HepG2 (cell line): ENCODE results near the gene CTAGE1. TPM values are rescaled to one million over a fixed set of nuclear protein-coding genes. Genes with fewer than 3 reads are reported as not detected.

Experiments used
- ATAC-seq: fragments of 200-7000 bp; cut with Tn5 transposase; 3 replicates; pipeline ENCODE4 v1.9.1; 2020; ENCODE audit warnings: mild to moderate bottlenecking, moderate library complexity
- BruUV-seq: library from RNA; stranded (reverse); fragments of 400-500 nt; replicated peaks from 2 replicates; lab custom pipeline; 2021; lab: Mats Ljungman, UMichigan
- CTCF ChIA-PET: fragments of 300-600 bp; formaldehyde crosslinking; extraction: SDS; loops from one replicate; lab custom pipeline; 2021; ENCODE audit warnings: low total read pairs, inconsistent platforms, low intra/inter-chr PET ratio; lab: Yijun Ruan, JAX
- POLR2A ChIA-PET: fragments of 350-600 bp; sonication (Branson Sonifier 250); formaldehyde crosslinking; loops from one replicate; lab custom pipeline; 2020; ENCODE audit warnings: antibody characterized with exemption, inconsistent platforms; lab: Yijun Ruan, JAX
- DNase-seq: peaks from one replicate; pipeline ENCODE4 v3.0.0-alpha.2; 2015; ENCODE audit warnings: low spot score
- FAIRE-seq: peaks from 3 replicates; lab custom pipeline; 2011; peaks lifted over from hg19 to GRCh38; lab: Jason Lieb, UNC
- H2AFZ ChIP-seq: one replicate; pipeline ENCODE4 v1.6.1; 2011; ENCODE audit warnings: low read length, inconsistent platforms
- H3K27ac ChIP-seq: fragments of 300-600 bp; 3 replicates; pipeline ENCODE4 v1.8.0; 2011; ENCODE audit warnings: mixed run types, mild to moderate bottlenecking, mixed read lengths, low read length, inconsistent platforms; ENCODE audit not compliant: insufficient read depth; ENCODE audit errors: extremely low read length
- H3K27me3 ChIP-seq, 2 experiments: fragments of 200-600 bp in 1 of 2; 2 replicates in 1 of 2; 3 replicates in 1 of 2; pipeline versions ENCODE4 v1.6.0 to v1.8.0; 2011; ENCODE audit warnings: low read length in 2 of 2, mild to moderate bottlenecking in 2 of 2, moderate library complexity in 2 of 2, inconsistent platforms in 1 of 2; ENCODE audit not compliant: insufficient read depth in 2 of 2, control insufficient read depth in 1 of 2
- H3K36me3 ChIP-seq, 2 experiments: fragments of 200-600 bp in 1 of 2; replicated peaks in 1 of 2; 2 replicates in 1 of 2; 3 replicates in 1 of 2; pipeline versions ENCODE4 v1.5.1 to v1.8.0; 2011; ENCODE audit warnings: low read length in 2 of 2, inconsistent platforms in 1 of 2; ENCODE audit not compliant: insufficient read depth in 2 of 2, control insufficient read depth in 1 of 2
- H3K4me1 ChIP-seq: 2 replicates; pipeline ENCODE4 v1.5.1; 2012; ENCODE audit warnings: low read length, inconsistent platforms; ENCODE audit not compliant: insufficient read depth
- H3K4me2 ChIP-seq: 2 replicates; pipeline ENCODE4 v1.6.0; 2011; ENCODE audit warnings: low read depth, low read length, inconsistent platforms
- H3K4me3 ChIP-seq, 3 experiments: fragments of 200-600 bp in 1 of 3; sonication (generic), shearing (Covaris generic) in 1 of 3; replicated peaks in 1 of 3; 2 replicates each; pipeline ENCODE4 v1.5.1; 2011 to 2016; ENCODE audit warnings: low read length in 3 of 3, inconsistent platforms in 2 of 3, low read depth in 2 of 3, mild to moderate bottlenecking in 2 of 3, control low read depth in 1 of 3, mixed read lengths in 1 of 3; ENCODE audit not compliant: insufficient read depth in 1 of 3
- H3K79me2 ChIP-seq: one replicate; pipeline ENCODE4 v1.6.1; 2011; ENCODE audit warnings: low read length, inconsistent platforms; ENCODE audit not compliant: insufficient read depth
- H3K9ac ChIP-seq: 2 replicates; pipeline ENCODE4 v1.6.0; 2011; ENCODE audit warnings: mild to moderate bottlenecking, low read depth, low read length, inconsistent platforms; ENCODE audit not compliant: insufficient read depth
- H3K9me3 ChIP-seq: 2 replicates; pipeline ENCODE4 v1.5.1; 2012; ENCODE audit warnings: mild to moderate bottlenecking, low read length
- H4K20me1 ChIP-seq: 2 replicates; pipeline ENCODE4 v1.6.0; 2011; ENCODE audit warnings: inconsistent platforms, mild to moderate bottlenecking, low read length, moderate library complexity; ENCODE audit not compliant: insufficient read depth
- DMTF1 ChIP-seq: sonication (generic); formaldehyde crosslinking; IDR thresholded peaks from 2 replicates; pipeline ENCODE4 v1.4.0; 2020; ENCODE audit warnings: mild to moderate bottlenecking, missing genetic modification reagents
- ELF4 ChIP-seq: sonication (generic); formaldehyde crosslinking; IDR thresholded peaks from 2 replicates; pipeline ENCODE4 v1.5.0; 2020; ENCODE audit warnings: missing genetic modification reagents, mild to moderate bottlenecking, moderate library complexity, borderline replicate concordance
- MXD3 ChIP-seq: IDR thresholded peaks from 2 replicates; pipeline ENCODE4 v1.6.1; 2016; ENCODE audit warnings: mild to moderate bottlenecking, missing biosample characterization, missing genetic modification reagents
- NR2F6 ChIP-seq, 2 experiments: IDR thresholded peaks; 2 replicates each; pipeline ENCODE4 v1.6.1; 2016; ENCODE audit warnings: antibody characterized with exemption in 1 of 2, mild to moderate bottlenecking in 1 of 2
- PBX3 ChIP-seq: sonication (generic); formaldehyde crosslinking; IDR thresholded peaks from 2 replicates; pipeline ENCODE4 v1.8.1; 2023; ENCODE audit warnings: missing genetic modification reagents, inconsistent platforms, borderline replicate concordance
- RBM39 ChIP-seq: fragments of 200-400 bp; formaldehyde crosslinking; IDR thresholded peaks from one replicate; pipeline ENCODE4 v1.6.1; 2018; ENCODE audit warnings: antibody characterized with exemption, mild to moderate bottlenecking, low read depth, low read length; ENCODE audit not compliant: poor library complexity, severe bottlenecking
- RNF219 ChIP-seq: sonication (generic); formaldehyde crosslinking; IDR thresholded peaks from 2 replicates; pipeline ENCODE4 v1.5.0; 2020; ENCODE audit warnings: mild to moderate bottlenecking, missing genetic modification reagents
- SOX6 ChIP-seq, 2 experiments: fragments of 450-650 bp in 1 of 2; sonication (generic) in 1 of 2; formaldehyde crosslinking in 1 of 2; IDR thresholded peaks; 2 replicates each; pipeline versions ENCODE4 v1.4.0 to v1.6.1; 2017 to 2020; ENCODE audit warnings: antibody characterized with exemption in 1 of 2, mild to moderate bottlenecking in 1 of 2, missing genetic modification reagents in 1 of 2
- ZMAT3 ChIP-seq: sonication (generic); formaldehyde crosslinking; conservative IDR thresholded peaks from 2 replicates; pipeline ENCODE4 v1.7.0; 2021; ENCODE audit warnings: missing genetic modification reagents
- ZNF292 ChIP-seq: sonication (generic); formaldehyde crosslinking; IDR thresholded peaks from 2 replicates; pipeline ENCODE4 v1.8.1; 2022; ENCODE audit warnings: mild to moderate bottlenecking, low read depth, missing genetic modification reagents, borderline replicate concordance
- ZNF333 ChIP-seq: sonication (generic); formaldehyde crosslinking; IDR thresholded peaks from 2 replicates; pipeline ENCODE4 v1.4.0; 2020; ENCODE audit warnings: mild to moderate bottlenecking, missing genetic modification reagents, borderline replicate concordance
- ZNF576 ChIP-seq: sonication (generic); formaldehyde crosslinking; IDR thresholded peaks from 2 replicates; pipeline ENCODE4 v1.4.0; 2020; ENCODE audit warnings: mild to moderate bottlenecking, missing genetic modification reagents
- ZNF773 ChIP-seq: sonication (generic); formaldehyde crosslinking; IDR thresholded peaks from 2 replicates; pipeline ENCODE4 v1.4.0; 2020; ENCODE audit warnings: missing genetic modification reagents, borderline replicate concordance
- ZUFSP ChIP-seq: sonication (generic); formaldehyde crosslinking; IDR thresholded peaks from 2 replicates; pipeline ENCODE4 v1.9.0; 2021; ENCODE audit warnings: missing genetic modification reagents, mild to moderate bottlenecking, borderline replicate concordance
- WGBS: methylation state at CpG from one replicate; pipeline ENCODE4 v1.1.6; 2017; ENCODE audit warnings: low lambda C conversion rate; 5-methylcytosine and 5-hydroxymethylcytosine counted together
- in situ Hi-C: cut with HindIII; loops from 2 replicates; pipeline ENCODE4 v1.10.0; 2017; ENCODE audit warnings: low pct_unique_long_range_greater_than_20kb; ENCODE audit not compliant: extremely low pct_ligation_motif_present
- intact Hi-C: fragments of 100-400 bp; cut with micrococcal nuclease; formaldehyde crosslinking; loops from one replicate; pipeline ENCODE4 v1.10.0; 2022; ENCODE audit not compliant: unreplicated experiment
- polyA plus RNA-seq, 8 experiments: library from polyadenylated mRNA; depleted of rRNA in 3 of 8; stranded (reverse) in 7 of 8; unstranded in 1 of 8; fragments of >200 nt; fragmentation: Illumina TruSeq in 4 of 8; extraction: Trizol in 4 of 8; gene quantifications; 2 replicates each; pipeline versions ENCODE4 v1.2.1 to v1.2.3, GENCODE V29; 2011 to 2016; ENCODE audit warnings: low read depth in 4 of 8, missing spikeins in 1 of 8, mixed read lengths in 1 of 8; ENCODE audit not compliant: insufficient read depth in 1 of 8
- total RNA-seq, 5 experiments: library from RNA; depleted of rRNA; stranded (reverse); fragments of >200 nt; fragmentation: Illumina TruSeq; extraction: Trizol; gene quantifications; 2 replicates each; pipeline ENCODE4 v1.2.3, GENCODE V29; 2016; ENCODE audit warnings: low read depth in 1 of 5

CTAGE1 gene
- total and polyA plus RNA-seq, 2 of the 13 experiments (the other 11 are each of a cell fraction or from before 2014, with no cell fraction given), result 0.02 TPM; not detected in 1

GRCh38 chr18:22427822-22428549 lies 10.3 kb upstream of the CTAGE1 start:
- Histone ChIP-seq H3K27ac (no peak overlapping the region), H3K79me2 (no peaks in the 10 kb centered on the region), H3K4me3 (no peak overlapping the region), H3K4me1 (no peaks in the 10 kb centered on the region), H3K4me2 (no peak overlapping the region), H4K20me1 (no peaks in the 10 kb centered on the region), H2AFZ (no peak overlapping the region), H3K27me3 (no peaks in the 10 kb centered on the region; a peak in 1 of 5 replicates), H3K9ac (no peak overlapping the region), H3K36me3 (no peaks in the 10 kb centered on the region), H3K9me3 (no peaks in the 10 kb centered on the region)
- in situ Hi-C loops (no loop called here), intact Hi-C loops (no loop called here)
- FAIRE-seq (no peak), DNase-seq (no peak), ATAC-seq (no peak)
- no TSS peak for BruUV-seq
- ChIA-PET CTCF (no interaction called here), POLR2A (no interaction called here)
- 17% methylated on average over 7 of the region's 7 CpGs for WGBS
- TF ChIP-seq ZUFSP (CRISPR knock-in tag) (no peak), RBM39 (no peak), DMTF1 (no peak), ZNF333 (CRISPR knock-in tag) (no peak), RNF219 (CRISPR knock-in tag) (no peak), MXD3 (CRISPR knock-in tag) (no peak), ZMAT3 (CRISPR knock-in tag) (no peak), ZNF773 (CRISPR knock-in tag) (no peak), ZNF576 (CRISPR knock-in tag) (no peak), PBX3 (CRISPR knock-in tag) (no peak), SOX6 (IDR thresholded peaks at IDR 0.05) (no peak), SOX6 (CRISPR knock-in tag; IDR thresholded peaks at IDR 0.05) (no peak), NR2F6 (IDR thresholded peaks at IDR 0.05) (no peak), NR2F6 (CRISPR knock-in tag; IDR thresholded peaks at IDR 0.05) (no peak), ELF4 (no peak), ZNF292 (CRISPR knock-in tag) (no peak)
